NT2/D1 (cell line): Measurements from ENCODE around the gene AS3MT.

Source experiments
- SUZ12 ChIP-seq: IDR thresholded peaks from 2 replicates; pipeline ENCODE4 v1.6.1; 2011; ENCODE audit not compliant: insufficient read length, insufficient read depth; ENCODE audit errors: extremely low read depth
- YY1 ChIP-seq: IDR thresholded peaks from 2 replicates; pipeline ENCODE4 v1.6.1; 2011; ENCODE audit not compliant: insufficient read length, insufficient read depth

DNA sequence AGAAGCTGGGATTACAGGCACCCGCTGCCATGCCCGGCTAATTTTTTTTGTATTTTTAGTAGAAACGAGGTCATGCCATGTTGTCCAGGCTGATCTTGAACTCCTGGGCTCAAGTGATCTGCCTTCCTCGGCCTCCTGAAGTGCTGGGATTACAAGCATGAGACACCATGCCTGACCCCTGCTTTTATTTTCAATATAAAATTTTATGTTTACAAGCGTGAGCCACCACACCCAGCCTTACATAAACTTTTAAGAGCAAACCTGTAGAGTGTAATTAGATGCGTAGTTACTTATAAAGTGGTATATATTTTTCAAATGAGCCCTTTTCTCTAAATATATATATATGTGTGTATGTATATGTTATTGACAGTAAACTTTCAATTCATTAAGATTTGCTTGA, 57.6 kb downstream of the AS3MT start:
- no peak for TF ChIP-seq YY1
- no peak for TF ChIP-seq SUZ12
